Activated CD8-positive, alpha-beta memory T cell treated with anti-CD3 and anti-CD28 coated beads, Interleukin-2, amount 50 U/mL, for 24 hours (primary cell): Measurements from ENCODE around the gene POLG.
A peak's percentile ranks its signal among the peaks of the same experiment; 100 is the strongest.

Source experiments
- DNase-seq: peaks from one replicate; pipeline ENCODE4 v3.0.0-alpha.2; 2020; ENCODE audit errors: extremely low read depth

The POLG gene

GRCh38 chr15:89334510-89335297 is at the start of gene POLG:
Gene POLG, minus strand, starts transcription at chr15:89334824. Its CDS starts 1,070 bp downstream, at chr15:89333754.
- DNase-seq, result peak; percentile 97

- no peak for DNase-seq
Observed at GRCh38 chr15:89384176-89384604, 49.6 kb upstream of the POLG start.

GRCh38 chr15:89383365-89384175 is 48.9 kb upstream of the POLG start:
- DNase-seq, result no peak

- no peak for DNase-seq
Observed at GRCh38 chr15:89381888-89382686, 47.5 kb upstream of the POLG start.

- DNase-seq, result no peak
Observed at GRCh38 chr15:89381331-89381730, 46.7 kb upstream of the POLG start.

GRCh38 chr15:89379818-89380217 is 45.2 kb upstream of the POLG start:
- no peak for DNase-seq

GRCh38 chr15:89379251-89379695 is 44.6 kb upstream of the POLG start:
- no peak for DNase-seq

GRCh38 chr15:89378296-89379151 is 43.9 kb upstream of the POLG start:
- DNase-seq, result no peak

- no peak for DNase-seq
Observed at GRCh38 chr15:89377842-89378295, 43.2 kb upstream of the POLG start.

- DNase-seq, result no peak
Observed at GRCh38 chr15:89377024-89377841, 42.6 kb upstream of the POLG start.

- DNase-seq, result no peak
Observed at GRCh38 chr15:89376388-89376787, 41.8 kb upstream of the POLG start.

- no peak for DNase-seq
Observed at GRCh38 chr15:89375093-89376005, 40.7 kb upstream of the POLG start.

GRCh38 chr15:89374086-89374981 is 39.7 kb upstream of the POLG start:
- no peak for DNase-seq

- DNase-seq, result no peak
Observed at GRCh38 chr15:89372069-89372935, 37.7 kb upstream of the POLG start.

- DNase-seq, result no peak
Observed at GRCh38 chr15:89371228-89372044, 36.8 kb upstream of the POLG start.

- DNase-seq, result no peak
Observed at GRCh38 chr15:89370978-89371227, 36.3 kb upstream of the POLG start.
